Posterior vena cava (tissue), 2 donors: ENCODE measurements around the gene CDC37L1. TPM values are rescaled to one million over a fixed set of nuclear protein-coding genes. Genes with fewer than 3 reads are reported as not detected.
A peak's percentile ranks its signal among the peaks of the same experiment; 100 is the strongest.

Experiments used
- DNase-seq: peaks from one replicate; pipeline ENCODE4 v3.0.0-alpha.2; 2020; ENCODE audit warnings: low spot score
- intact Hi-C, 2 donors: fragments of 100-400 bp; cut with DNase I; formaldehyde crosslinking; loops; one replicate each; pipeline versions ENCODE4 v1.14.1 to v1.14.2; 2022 to 2023
- total RNA-seq, 2 donors: library from RNA; stranded (reverse); fragmentation: NEBNext Ultra II Directional; extraction: Animal tissue kit (Norgen Biotek cat#: 25700); gene quantifications; one replicate each; pipeline ENCODE4 v1.2.1, GENCODE V29; 2021
- donor health status: DM: yes; HTN: yes; CAD: no.
- donor health status: DM: yes; HTN: yes; CAD: no.

CDC37L1 gene
- total RNA-seq, 2 donors from 2014 or later: 36.2 to 39.7 TPM

DNA sequence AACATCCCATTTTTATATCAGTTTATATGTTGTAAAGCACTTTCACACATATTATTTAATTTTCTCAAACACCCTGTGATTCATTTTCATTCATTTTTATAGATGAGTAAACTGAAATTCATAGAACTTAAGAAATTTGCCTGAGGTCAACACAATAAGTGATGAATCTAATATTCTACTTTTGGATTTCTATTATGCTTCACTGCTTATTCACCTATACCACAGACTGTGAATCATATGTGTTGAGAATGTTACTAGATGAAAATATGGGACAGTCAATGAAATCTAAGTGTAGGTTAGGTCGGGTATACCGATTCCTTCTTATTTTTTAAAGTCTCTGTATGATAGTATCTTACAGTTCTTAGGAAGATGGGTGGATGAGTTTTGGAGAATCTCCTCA, 24.8 kb downstream of the CDC37L1 start:
- intact Hi-C loops: no loop called here
- no peak for DNase-seq

- DNase-seq: no peak
- intact Hi-C loops: loop anchor here in 1 of 2 donors (5.0 kb wide), 1 partner anchor 594 kb away; no protein-coding TSS in a partner anchor
Observed at GRCh38 chr9:4706021-4706420, 26.7 kb downstream of the CDC37L1 start.

DNA sequence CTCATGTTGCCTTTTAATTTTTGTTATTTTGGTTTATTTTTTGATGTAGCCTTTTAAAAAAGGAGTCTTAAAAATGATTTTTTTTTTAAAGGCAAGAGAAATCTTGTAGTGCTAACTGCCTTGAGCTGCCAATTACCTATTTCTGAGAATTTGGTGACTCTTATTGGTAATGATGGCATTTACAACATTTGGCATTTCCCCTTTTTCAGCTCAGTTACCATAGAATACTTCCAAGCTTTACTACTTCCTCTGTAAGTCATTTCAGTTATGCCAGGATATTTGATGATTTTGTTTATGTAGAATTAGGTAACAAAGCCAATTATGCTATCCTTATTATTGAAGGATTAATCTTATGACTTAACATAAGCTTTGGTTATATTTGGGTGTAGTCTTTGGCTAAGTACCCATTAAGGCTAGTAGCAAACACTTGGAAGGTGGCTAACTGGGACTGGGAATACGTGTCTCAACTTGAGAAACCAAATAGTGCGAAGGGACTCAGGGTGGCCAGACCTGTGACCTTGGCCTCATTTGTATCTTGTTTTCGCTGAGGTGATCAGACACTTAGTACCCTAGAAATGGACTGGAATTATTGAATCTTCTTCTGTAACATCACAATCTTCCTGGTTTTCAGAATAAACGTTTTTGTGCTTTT, 27.7 kb downstream of the CDC37L1 start:
- no peak for DNase-seq
- intact Hi-C loops: loop anchor here in 1 of 2 donors (5.0 kb wide), 1 partner anchor 595 kb away; no protein-coding TSS in a partner anchor

GRCh38 chr9:4709380-4709779, 30.0 kb downstream of the CDC37L1 start:
- no peak for DNase-seq
- intact Hi-C loops: loop anchor here in 1 of 2 donors (5.0 kb wide), 1 partner anchor 597 kb away; no protein-coding TSS in a partner anchor

- intact Hi-C loops: no loop called here
Observed at GRCh38 chr9:4713849-4714248, 34.5 kb downstream of the CDC37L1 start.

GRCh38 chr9:4714266-4715016, 35.1 kb downstream of the CDC37L1 start:
- no peak for DNase-seq
- intact Hi-C loops: no loop called here

More at GRCh38 chr9:4713849-4714248, 34.5 kb downstream of the CDC37L1 start:
- DNase-seq: no peak

DNA sequence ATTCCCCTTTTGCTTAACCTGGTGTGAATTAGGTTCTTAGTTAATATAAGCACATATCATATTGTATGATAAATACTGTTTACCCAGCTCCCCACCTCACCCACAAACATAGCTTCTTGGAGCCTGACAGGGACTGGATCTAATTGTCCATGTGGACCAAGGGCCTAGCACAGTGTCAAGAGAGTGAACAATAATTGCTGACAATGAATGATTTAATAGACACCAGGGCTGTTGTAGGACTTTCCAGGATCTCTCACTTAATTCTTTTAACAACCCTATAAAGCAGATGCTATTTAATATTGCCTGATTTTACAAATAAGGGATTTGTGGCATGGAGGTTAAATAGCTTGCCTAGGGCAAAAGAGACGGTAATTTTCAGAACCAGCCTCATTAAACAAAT, 36.8 kb downstream of the CDC37L1 start:
- intact Hi-C loops: no loop called here
- DNase-seq: no peak

- intact Hi-C loops: no loop called here
- DNase-seq: no peak
Observed at GRCh38 chr9:4717815-4718214, 38.4 kb downstream of the CDC37L1 start.

DNA sequence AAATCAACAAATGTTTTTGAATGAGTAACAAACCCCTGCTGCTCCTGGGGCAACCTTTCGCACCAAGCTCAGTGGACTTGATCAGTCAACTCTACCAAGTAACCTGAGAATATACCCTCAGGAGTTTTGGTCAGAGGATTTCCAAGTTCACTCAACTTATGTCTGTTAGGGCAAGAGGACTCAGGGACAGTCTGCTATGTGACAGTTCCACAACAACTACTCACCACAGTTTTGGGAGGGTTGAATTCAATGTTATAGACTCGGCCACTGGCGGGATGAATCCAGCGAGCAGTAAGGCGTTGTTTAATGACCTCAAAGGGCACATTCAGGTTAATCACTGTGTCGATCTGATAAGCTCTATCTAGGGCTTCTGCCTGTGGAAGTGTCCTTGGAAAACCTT, 39.5 kb downstream of the CDC37L1 start:
- no peak for DNase-seq
- intact Hi-C loops: no loop called here

DNA sequence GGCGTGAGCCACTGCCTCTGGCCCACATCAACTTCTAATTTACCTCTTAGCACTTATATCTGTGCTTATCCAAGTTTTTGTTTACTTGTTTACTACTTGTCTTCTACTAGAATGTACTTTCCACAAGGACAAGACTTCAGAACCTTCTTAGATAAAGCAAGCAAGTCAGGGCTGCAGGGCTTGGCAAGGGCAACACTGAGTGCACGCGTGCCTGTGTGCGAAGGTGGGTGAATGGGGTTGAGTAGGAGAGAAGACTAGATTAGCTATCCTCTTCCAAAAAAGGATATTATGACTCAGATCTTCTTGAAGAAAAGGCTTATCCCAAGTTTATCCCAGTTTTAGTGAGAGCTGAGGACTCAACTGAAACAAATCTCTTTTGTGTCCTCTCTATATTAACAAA, 42.4 kb downstream of the CDC37L1 start:
- intact Hi-C loops: no loop called here
- no peak for DNase-seq

DNA sequence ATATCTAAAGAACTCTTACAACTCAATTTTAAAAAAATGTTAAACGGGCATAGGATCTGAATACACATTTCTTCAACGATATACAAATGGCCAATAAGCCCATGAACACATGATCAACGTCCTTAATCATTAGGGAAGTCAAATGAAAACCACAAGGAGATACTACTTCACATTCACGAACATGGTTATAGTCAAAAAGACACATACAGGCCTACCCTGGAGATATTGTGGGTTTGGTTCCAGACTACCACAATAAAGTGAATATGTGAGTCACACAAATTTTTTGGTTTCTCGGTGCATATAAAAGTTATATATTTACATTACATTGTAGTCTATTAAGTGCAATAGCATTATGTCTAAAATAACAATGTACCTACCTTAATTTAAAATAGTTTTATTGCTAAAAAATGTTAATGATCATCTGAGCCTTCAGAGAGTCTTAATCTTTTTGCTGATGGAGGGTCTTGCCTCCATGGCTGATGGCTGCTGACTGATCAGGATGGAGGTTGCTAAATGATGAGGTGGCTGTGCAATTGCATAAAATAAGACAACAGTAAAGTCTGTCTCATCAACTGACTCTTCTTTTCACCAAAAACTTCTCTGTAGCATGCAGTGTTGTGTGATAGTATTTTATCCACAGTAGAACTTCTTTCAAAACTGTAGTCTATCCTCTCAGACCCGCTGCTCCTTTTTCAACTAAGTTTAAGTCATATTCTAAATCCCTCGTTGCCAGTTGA, 46.5 kb downstream of the CDC37L1 start:
- intact Hi-C loops: no loop called here
- DNase-seq: no peak

DNA sequence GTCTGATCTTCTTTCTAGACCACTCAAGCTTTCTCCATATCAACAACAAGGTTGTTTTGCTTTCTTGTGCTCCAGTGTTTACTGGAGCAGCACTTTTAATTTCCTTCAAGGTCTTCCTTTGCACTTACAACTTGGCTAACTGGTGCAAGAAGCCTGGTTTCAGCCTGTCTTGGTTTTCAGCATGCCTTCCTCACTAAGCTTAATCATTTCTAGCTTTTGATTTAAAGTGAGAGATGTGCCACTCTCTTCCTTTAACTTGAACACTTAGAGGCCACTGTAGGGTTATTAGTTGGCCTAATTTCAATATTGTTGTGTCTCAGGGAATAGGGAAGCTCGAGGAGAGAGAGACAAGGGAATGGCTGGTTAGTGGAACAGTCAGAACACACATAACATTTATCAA, 48.2 kb downstream of the CDC37L1 start:
- intact Hi-C loops: no loop called here
- DNase-seq: no peak

DNA sequence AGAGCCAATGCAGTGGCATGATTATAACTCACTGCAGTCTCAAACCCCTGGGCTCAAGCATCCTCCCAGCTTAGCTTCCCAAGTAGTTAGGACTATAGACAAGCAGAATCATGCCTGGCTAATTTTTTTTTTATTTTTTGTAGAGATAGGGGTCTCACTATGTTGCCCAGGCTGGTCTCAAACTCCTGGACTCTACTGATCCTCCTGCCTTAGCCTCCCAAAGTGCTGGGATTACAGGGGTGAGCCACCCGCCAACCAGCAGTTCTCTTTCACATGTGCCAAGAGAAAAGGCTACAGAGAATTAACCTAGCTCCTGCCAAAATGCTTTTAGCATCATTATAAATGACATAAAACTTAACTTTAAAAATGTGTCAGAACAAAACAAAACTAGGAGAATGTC, 53.5 kb downstream of the CDC37L1 start:
- intact Hi-C loops: no loop called here

GRCh38 chr9:4734150-4734549, 54.8 kb downstream of the CDC37L1 start:
- DNase-seq: no peak
- intact Hi-C loops: no loop called here

More for the DNA sequence above, 53.5 kb downstream of the CDC37L1 start:
- no peak for DNase-seq

- DNase-seq: no peak
- intact Hi-C loops: no loop called here
Observed at GRCh38 chr9:4738866-4739586, 59.7 kb downstream of the CDC37L1 start.

DNA sequence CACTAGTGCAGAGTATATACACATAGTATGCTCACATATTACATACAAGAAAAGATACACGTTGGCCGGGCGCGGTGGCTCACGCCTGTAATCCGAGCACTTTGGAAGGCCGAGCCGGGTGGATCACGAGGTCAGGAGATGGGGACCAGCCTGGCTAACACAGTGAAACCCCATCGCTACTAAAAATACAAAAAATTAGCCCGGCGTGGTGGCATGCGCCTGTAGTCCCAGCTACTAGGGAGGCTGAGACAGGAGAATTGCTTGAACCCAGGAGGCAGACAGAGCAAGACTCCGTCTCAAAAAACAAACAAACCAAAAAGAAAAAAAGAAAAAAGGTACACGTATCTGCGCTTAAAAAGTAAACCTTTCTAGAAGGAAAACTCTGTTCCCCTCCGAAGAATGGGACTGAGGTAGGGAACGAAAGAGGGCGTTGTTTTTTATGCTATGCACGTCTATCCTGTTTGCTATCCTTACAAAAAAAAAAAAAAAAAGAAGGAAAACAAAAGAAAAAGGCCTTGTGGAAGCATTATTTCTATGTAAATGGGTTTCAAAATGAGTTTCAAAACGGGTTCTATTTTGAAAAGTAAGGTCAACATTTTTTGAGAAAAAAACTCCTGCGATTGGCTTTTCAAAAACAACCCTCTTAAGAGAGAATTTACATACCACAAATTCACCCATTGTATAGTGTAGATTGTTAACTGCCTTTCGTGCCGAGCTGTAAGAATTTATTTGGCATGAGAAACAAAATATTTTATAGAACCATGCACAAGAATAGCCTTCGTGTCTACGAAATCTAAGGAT, 60.4 kb downstream of the CDC37L1 start:
- no peak for DNase-seq
- intact Hi-C loops: no loop called here

- intact Hi-C loops: no loop called here
- no peak for DNase-seq
Observed at GRCh38 chr9:4740388-4740637, 60.9 kb downstream of the CDC37L1 start.

DNA sequence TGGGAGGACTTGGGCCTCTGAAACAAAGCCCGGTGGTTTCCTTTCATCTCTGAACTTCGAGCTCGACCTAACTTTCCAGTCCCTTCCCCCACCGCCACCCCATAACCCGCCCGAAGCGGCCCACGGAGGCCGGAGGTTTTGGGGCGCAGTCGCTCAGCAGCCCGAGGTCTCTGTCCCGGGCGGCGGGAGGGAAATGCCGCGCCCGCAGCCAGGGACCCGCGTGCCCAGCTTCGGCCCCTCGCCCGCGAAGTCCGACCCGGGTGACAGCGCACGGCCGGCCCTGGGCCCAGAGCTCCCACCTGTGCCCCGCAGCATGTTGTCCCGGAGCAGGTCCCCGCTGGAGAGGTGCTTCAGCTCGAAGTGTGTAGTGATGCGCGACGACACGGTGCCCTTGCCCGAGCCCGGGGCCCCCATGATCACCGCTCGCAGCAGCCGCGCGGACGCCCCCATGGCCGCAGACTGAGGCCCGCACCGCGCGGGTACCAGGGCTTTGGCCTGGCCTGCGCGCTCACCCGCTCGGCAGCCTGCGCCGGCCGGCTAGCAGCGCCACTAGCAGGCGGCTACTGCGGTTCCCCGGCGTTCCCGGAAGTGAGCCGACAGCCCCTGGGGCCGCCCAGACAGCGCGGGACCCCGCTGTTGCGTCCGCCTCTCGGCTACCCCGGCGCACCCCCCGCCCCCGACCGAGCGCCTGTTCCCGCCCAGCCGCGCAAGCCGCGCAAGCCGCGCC, 61.4 kb downstream of the CDC37L1 start, which contains the start of gene AK3:
AK3 (minus strand) TSS at position 565 of the 727 bp plus-strand sequence; CDS start at position 450, 115 bp downstream.
- DNase-seq: peak; percentile 96
- intact Hi-C loops: no loop called here
